Esophagus muscularis mucosa (tissue), 4 donors: Measurements from ENCODE around the gene KCTD16. TPM values are rescaled to one million over a fixed set of nuclear protein-coding genes. Genes with fewer than 3 reads are reported as not detected.

Experiments used
- DNase-seq: peaks from one replicate; pipeline ENCODE4 v3.0.0-alpha.2; 2017; ENCODE audit errors: extremely low spot score
- H3K27ac ChIP-seq, 4 donors: fragments of 200-600 bp; sonication (generic); replicated peaks in 1 of 4; 1 replicate in 3 of 4; 2 replicates in 1 of 4; pipeline ENCODE4 v1.5.1; 2016 to 2019; ENCODE audit warnings: mild to moderate bottlenecking in 1 of 4
- H3K27me3 ChIP-seq, 4 donors: fragments of 200-600 bp; sonication (generic); one replicate each; pipeline versions ENCODE4 v1.5.1 to v1.6.0; 2016 to 2019
- H3K36me3 ChIP-seq, 4 donors: fragments of 200-600 bp; sonication (generic); one replicate each; pipeline ENCODE4 v1.5.1; 2016 to 2019
- H3K4me1 ChIP-seq, 4 donors: fragments of 200-600 bp; sonication (generic); one replicate each; pipeline ENCODE4 v1.5.1; 2016 to 2019
- H3K4me3 ChIP-seq, 4 donors: fragments of 200-600 bp; sonication (generic); 1 replicate in 2 of 4; 2 replicates in 2 of 4; pipeline ENCODE4 v1.5.1; 2016 to 2019; ENCODE audit warnings: mild to moderate bottlenecking in 4 of 4, moderate library complexity in 1 of 4
- H3K9me3 ChIP-seq, 4 donors: fragments of 200-600 bp; sonication (generic); 1 replicate in 3 of 4; 2 replicates in 1 of 4; pipeline ENCODE4 v1.5.1; 2016 to 2019
- CTCF ChIP-seq, 3 experiments: fragments of 200-600 bp in 2 of 3; fragments of 450-650 bp in 1 of 3; sonication (generic) in 2 of 3; IDR thresholded peaks; one replicate each; pipeline ENCODE4 v1.5.1; 2017 to 2019; ENCODE audit warnings: antibody characterized with exemption in 3 of 3, mild to moderate bottlenecking in 2 of 3, moderate library complexity in 1 of 3
- EP300 ChIP-seq: sonication (generic); formaldehyde crosslinking; IDR thresholded peaks from one replicate; pipeline ENCODE4 v1.6.1; 2017; ENCODE audit warnings: antibody characterized with exemption
- POLR2A ChIP-seq: fragments of 450-650 bp; IDR thresholded peaks from one replicate; pipeline ENCODE4 v1.6.1; 2017; ENCODE audit warnings: antibody characterized with exemption, moderate library complexity, mild to moderate bottlenecking, low read depth
- POLR2AphosphoS5 ChIP-seq, 2 donors: sonication (generic); formaldehyde crosslinking; IDR thresholded peaks; one replicate each; pipeline ENCODE4 v1.6.1; 2017; ENCODE audit warnings: antibody characterized with exemption in 2 of 2
- WGBS: methylation state at CpG from one replicate; pipeline ENCODE4 v1.1.5; 2018; 5-methylcytosine and 5-hydroxymethylcytosine counted together
- intact Hi-C: fragments of 100-400 bp; cut with DNase I; formaldehyde crosslinking; loops from one replicate; pipeline ENCODE4 v1.15.1; 2023
- total RNA-seq, 4 donors: library from RNA; depleted of rRNA; stranded (reverse); fragments of >200 nt; gene quantifications; one replicate each; pipeline versions ENCODE4 v1.1.0 to v1.2.1, GENCODE V29; 2016

KCTD16 gene
- total RNA-seq, 4 donors from 2014 or later = under 0.01 to 0.11 (median under 0.01) TPM; not detected in 1

- H3K4me3 ChIP-seq = no peak overlapping the region
- H3K27me3 ChIP-seq = no peaks in the 10 kb centered on the region
- no peaks in the 10 kb centered on the region for H3K9me3 ChIP-seq
- no peak for DNase-seq
- intact Hi-C loops = no loop called here
- H3K27ac ChIP-seq = no peak overlapping the region
- H3K4me1 ChIP-seq = no peaks in the 10 kb centered on the region
- H3K36me3 ChIP-seq = no peaks in the 10 kb centered on the region
- WGBS = 84% methylated on average over 3 of the region's 3 CpGs
- no peak for TF ChIP-seq POLR2A
- no peak for TF ChIP-seq CTCF (IDR thresholded peaks at IDR 0.05)
- TF ChIP-seq EP300 = no peak
- TF ChIP-seq POLR2AphosphoS5 (IDR thresholded peaks at IDR 0.05) = no peak
These were observed 154.9 kb downstream of the KCTD16 start for GRCh38 chr5:144325532-144325931.

GRCh38 chr5:144328494-144328893 is 157.8 kb downstream of the KCTD16 start:
- H3K27me3 ChIP-seq = no peaks in the 10 kb centered on the region
- no peak overlapping the region for H3K4me3 ChIP-seq
- TF ChIP-seq POLR2A = no peak
- TF ChIP-seq POLR2AphosphoS5 (IDR thresholded peaks at IDR 0.05) = no peak
- no peak for TF ChIP-seq EP300
- TF ChIP-seq CTCF (IDR thresholded peaks at IDR 0.05) = no peak
- H3K36me3 ChIP-seq = no peaks in the 10 kb centered on the region
- DNase-seq = no peak
- intact Hi-C loops = no loop called here
- 74% methylated on average over 2 of the region's 2 CpGs for WGBS
- H3K4me1 ChIP-seq = no peaks in the 10 kb centered on the region
- no peaks in the 10 kb centered on the region for H3K9me3 ChIP-seq
- no peak overlapping the region for H3K27ac ChIP-seq

GRCh38 chr5:144328980-144329379 is 158.3 kb downstream of the KCTD16 start:
- Histone ChIP-seq H3K36me3 (no peaks in the 10 kb centered on the region), H3K4me3 (no peak overlapping the region), H3K9me3 (no peaks in the 10 kb centered on the region), H3K27ac (no peak overlapping the region), H3K4me1 (no peaks in the 10 kb centered on the region), H3K27me3 (no peaks in the 10 kb centered on the region)
- DNase-seq = no peak
- intact Hi-C loops = no loop called here
- TF ChIP-seq CTCF (IDR thresholded peaks at IDR 0.05) (no peak), POLR2A (no peak), EP300 (no peak), POLR2AphosphoS5 (IDR thresholded peaks at IDR 0.05) (no peak)

- no peak for DNase-seq
- Histone ChIP-seq H3K27ac (no peak overlapping the region), H3K36me3 (no peaks in the 10 kb centered on the region), H3K4me1 (no peaks in the 10 kb centered on the region), H3K4me3 (no peak overlapping the region), H3K9me3 (no peaks in the 10 kb centered on the region), H3K27me3 (no peaks in the 10 kb centered on the region)
- intact Hi-C loops = no loop called here
- TF ChIP-seq CTCF (IDR thresholded peaks at IDR 0.05) = no peak
- no peak for TF ChIP-seq EP300
- no peak for TF ChIP-seq POLR2AphosphoS5 (IDR thresholded peaks at IDR 0.05)
- no peak for TF ChIP-seq POLR2A
These were observed 159.0 kb downstream of the KCTD16 start for GRCh38 chr5:144329681-144330080.

- intact Hi-C loops = no loop called here
- no peak for DNase-seq
- no peak overlapping the region for H3K4me3 ChIP-seq
- H3K27ac ChIP-seq = no peak overlapping the region
- TF ChIP-seq CTCF (IDR thresholded peaks at IDR 0.05) (no peak), EP300 (no peak), POLR2A (no peak), POLR2AphosphoS5 (IDR thresholded peaks at IDR 0.05) (no peak)
- no peaks in the 10 kb centered on the region for H3K27me3 ChIP-seq
- no peaks in the 10 kb centered on the region for H3K9me3 ChIP-seq
- H3K4me1 ChIP-seq = no peaks in the 10 kb centered on the region
- no peaks in the 10 kb centered on the region for H3K36me3 ChIP-seq
These were observed 160.7 kb downstream of the KCTD16 start for GRCh38 chr5:144331361-144331760.
